Astrocyte (in vitro differentiated cells and primary cell): ENCODE results near the gene PLPPR5. TPM values are rescaled to one million over a fixed set of nuclear protein-coding genes. Genes with fewer than 3 reads are reported as not detected.

ENCODE experiments used
- DNase-seq: peaks from one replicate; pipeline ENCODE4 v3.0.0-alpha.2; 2010; ENCODE audit warnings: low read depth
- FAIRE-seq: peaks from 2 replicates; lab custom pipeline; 2011; peaks lifted over from hg19 to GRCh38; lab: Jason Lieb, UNC
- H2AFZ ChIP-seq: 2 replicates; pipeline ENCODE4 v1.6.0; 2012; ENCODE audit warnings: low read depth, low read length, inconsistent platforms
- H3K27ac ChIP-seq: 2 replicates; pipeline ENCODE4 v1.5.1; 2011; ENCODE audit warnings: low read depth, low read length, inconsistent platforms
- H3K27me3 ChIP-seq: 2 replicates; pipeline ENCODE4 v1.6.0; 2011; ENCODE audit warnings: low read length, inconsistent platforms; ENCODE audit not compliant: insufficient read depth
- H3K36me3 ChIP-seq: 2 replicates; pipeline ENCODE4 v1.5.1; 2011; ENCODE audit warnings: low read length, inconsistent platforms; ENCODE audit not compliant: insufficient read depth
- H3K4me1 ChIP-seq: 2 replicates; pipeline ENCODE4 v1.5.1; 2011; ENCODE audit warnings: low read length, inconsistent platforms; ENCODE audit not compliant: insufficient read depth
- H3K4me2 ChIP-seq: 2 replicates; pipeline ENCODE4 v1.6.0; 2012; ENCODE audit warnings: low read length, inconsistent platforms
- H3K4me3 ChIP-seq: 2 replicates; pipeline ENCODE4 v1.5.1; 2011; ENCODE audit warnings: low read depth, mild to moderate bottlenecking, low read length, inconsistent platforms; ENCODE audit not compliant: insufficient read depth
- H3K79me2 ChIP-seq: 2 replicates; pipeline ENCODE4 v1.6.0; 2012; ENCODE audit warnings: mild to moderate bottlenecking, low read length, inconsistent platforms; ENCODE audit not compliant: insufficient read depth
- H3K9ac ChIP-seq: 2 replicates; pipeline ENCODE4 v1.6.0; 2012; ENCODE audit warnings: mild to moderate bottlenecking, low read length, inconsistent platforms
- H3K9me3 ChIP-seq: 2 replicates; pipeline ENCODE4 v1.5.1; 2012; ENCODE audit warnings: low read depth, mild to moderate bottlenecking, low read length, inconsistent platforms; ENCODE audit not compliant: insufficient read depth
- H4K20me1 ChIP-seq: 2 replicates; pipeline ENCODE4 v1.6.0; 2012; ENCODE audit warnings: low read length, inconsistent platforms; ENCODE audit not compliant: insufficient read depth
- H3K27ac Mint-ChIP-seq: one replicate; pipeline ENCODE4 v1.8.0; 2021; ENCODE audit warnings: mild to moderate bottlenecking, mixed read lengths; ENCODE audit not compliant: unreplicated experiment
- H3K27me3 Mint-ChIP-seq: one replicate; pipeline ENCODE4 v1.8.0; 2021; ENCODE audit warnings: low read depth, mixed read lengths; ENCODE audit not compliant: unreplicated experiment
- H3K36me3 Mint-ChIP-seq: one replicate; pipeline ENCODE4 v1.8.0; 2021; ENCODE audit warnings: low read depth, mixed read lengths; ENCODE audit not compliant: unreplicated experiment
- H3K4me1 Mint-ChIP-seq: one replicate; pipeline ENCODE4 v1.8.0; 2021; ENCODE audit warnings: low read depth, mixed read lengths; ENCODE audit not compliant: unreplicated experiment
- H3K4me3 Mint-ChIP-seq: one replicate; pipeline ENCODE4 v1.8.0; 2021; ENCODE audit warnings: mild to moderate bottlenecking, moderate library complexity, mixed read lengths; ENCODE audit not compliant: unreplicated experiment
- H3K9me3 Mint-ChIP-seq: one replicate; pipeline ENCODE4 v1.8.0; 2021; ENCODE audit warnings: mild to moderate bottlenecking, mixed read lengths; ENCODE audit not compliant: unreplicated experiment
- EZH2 ChIP-seq: IDR thresholded peaks from 2 replicates; pipeline ENCODE4 v1.6.1; 2012; ENCODE audit warnings: mild to moderate bottlenecking, low read length, inconsistent platforms; ENCODE audit not compliant: insufficient read depth
- total RNA-seq: library from RNA; stranded (reverse); gene quantifications from 2 replicates; pipeline ENCODE4 v1.2.1, GENCODE V29; 2021
- TF ChIP-seq, protein P1 (sequence below): IDR thresholded peaks from 2 replicates; pipeline ENCODE4 v1.5.1; 2011; ENCODE audit warnings: low read depth, mild to moderate bottlenecking, inconsistent platforms, low read length, moderate library complexity; ENCODE audit not compliant: insufficient read depth

The PLPPR5 gene
- total RNA-seq, 1 donor from 2014 or later = 0.09 TPM

DNA sequence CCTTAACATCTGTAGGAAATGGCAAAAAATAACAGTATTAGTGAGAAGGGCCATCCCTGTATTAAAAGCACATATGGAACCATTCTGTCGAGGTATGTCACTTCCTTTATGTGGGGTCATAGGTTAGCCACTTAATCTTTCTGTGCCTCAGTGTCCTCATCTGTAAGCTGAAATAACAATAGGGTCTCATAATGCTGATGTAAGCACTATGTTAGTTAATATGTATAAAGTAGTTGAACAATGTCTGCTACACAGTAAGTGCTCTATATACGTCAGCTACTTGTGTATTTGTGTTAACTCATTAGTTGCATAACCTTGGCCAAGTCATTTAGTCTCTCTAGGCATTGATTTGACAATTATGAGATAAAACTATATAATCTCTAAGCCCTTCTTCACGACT lies 11.8 kb downstream of the PLPPR5 start:
- no peaks in the 10 kb centered on the region for H3K36me3 ChIP-seq
- peaks cover 8% of the 10 kb centered on the region for H3K4me1 ChIP-seq
- no peak for DNase-seq
- no peak overlapping the region for H2AFZ ChIP-seq
- H3K4me3 ChIP-seq = no peak overlapping the region
- H3K9ac ChIP-seq = no peak overlapping the region
- H3K4me1 Mint-ChIP-seq = peaks cover 16% of the 10 kb centered on the region
- TF ChIP-seq EZH2 = no peak
- TF ChIP-seq, protein P1, sequence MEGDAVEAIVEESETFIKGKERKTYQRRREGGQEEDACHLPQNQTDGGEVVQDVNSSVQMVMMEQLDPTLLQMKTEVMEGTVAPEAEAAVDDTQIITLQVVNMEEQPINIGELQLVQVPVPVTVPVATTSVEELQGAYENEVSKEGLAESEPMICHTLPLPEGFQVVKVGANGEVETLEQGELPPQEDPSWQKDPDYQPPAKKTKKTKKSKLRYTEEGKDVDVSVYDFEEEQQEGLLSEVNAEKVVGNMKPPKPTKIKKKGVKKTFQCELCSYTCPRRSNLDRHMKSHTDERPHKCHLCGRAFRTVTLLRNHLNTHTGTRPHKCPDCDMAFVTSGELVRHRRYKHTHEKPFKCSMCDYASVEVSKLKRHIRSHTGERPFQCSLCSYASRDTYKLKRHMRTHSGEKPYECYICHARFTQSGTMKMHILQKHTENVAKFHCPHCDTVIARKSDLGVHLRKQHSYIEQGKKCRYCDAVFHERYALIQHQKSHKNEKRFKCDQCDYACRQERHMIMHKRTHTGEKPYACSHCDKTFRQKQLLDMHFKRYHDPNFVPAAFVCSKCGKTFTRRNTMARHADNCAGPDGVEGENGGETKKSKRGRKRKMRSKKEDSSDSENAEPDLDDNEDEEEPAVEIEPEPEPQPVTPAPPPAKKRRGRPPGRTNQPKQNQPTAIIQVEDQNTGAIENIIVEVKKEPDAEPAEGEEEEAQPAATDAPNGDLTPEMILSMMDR = no peak
- H3K9me3 ChIP-seq = no peaks in the 10 kb centered on the region
- H3K27me3 ChIP-seq = no peaks in the 10 kb centered on the region
- no peaks in the 10 kb centered on the region for H3K36me3 Mint-ChIP-seq
- H3K4me3 Mint-ChIP-seq = no peak overlapping the region
- H3K27me3 Mint-ChIP-seq = peaks cover 2% of the 10 kb centered on the region
- H3K27ac ChIP-seq = no peak overlapping the region
- no peak overlapping the region for H3K4me2 ChIP-seq
- H3K27ac Mint-ChIP-seq = no peak overlapping the region
- H4K20me1 ChIP-seq = no peaks in the 10 kb centered on the region
- peaks cover 1% of the 10 kb centered on the region for H3K9me3 Mint-ChIP-seq
- FAIRE-seq = no peak
- no peaks in the 10 kb centered on the region for H3K79me2 ChIP-seq

DNA sequence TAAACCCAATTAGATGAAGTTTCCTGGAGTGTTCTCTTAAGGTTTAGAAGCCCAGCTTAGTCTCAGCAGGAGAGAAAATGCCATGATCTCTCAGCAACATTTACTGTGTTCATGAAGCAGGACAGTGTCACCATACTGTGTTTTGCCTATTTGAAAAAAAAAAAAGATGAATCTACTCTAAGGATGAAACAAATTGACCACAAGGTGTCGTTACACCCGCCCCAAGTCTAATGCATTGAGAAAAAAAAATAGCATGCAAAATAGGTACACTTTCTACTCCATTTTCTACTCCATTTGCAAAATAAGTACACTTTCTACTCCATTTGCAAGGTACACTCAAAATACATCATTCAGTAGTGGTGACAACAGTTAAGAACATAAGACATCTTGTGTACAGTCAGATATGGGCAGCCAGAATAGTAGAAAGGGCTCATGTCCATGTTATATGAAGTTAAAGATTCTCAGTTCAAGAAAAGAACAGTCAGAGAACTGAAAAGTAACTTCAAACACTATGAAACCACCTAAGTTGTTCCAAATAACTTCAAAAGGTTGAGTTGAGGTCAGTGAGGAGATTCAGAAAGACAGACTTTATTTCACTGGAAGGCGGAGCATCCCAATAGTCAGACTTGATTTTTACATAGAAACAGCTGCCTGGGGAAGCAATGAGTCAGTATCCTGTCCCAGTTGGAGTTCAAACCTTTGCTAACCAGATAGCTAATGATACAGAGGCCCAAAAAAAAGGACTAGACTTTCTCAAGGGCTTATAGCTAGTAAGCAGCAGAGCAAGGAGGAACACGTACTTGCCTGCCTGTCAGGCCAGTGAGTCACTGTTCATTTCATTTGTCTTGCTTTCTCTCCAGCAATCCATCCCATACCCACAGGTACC lies 13.3 kb downstream of the PLPPR5 start:
- Histone ChIP-seq H4K20me1 (no peaks in the 10 kb centered on the region), H3K27me3 (no peaks in the 10 kb centered on the region), H3K4me1 (peaks cover 8% of the 10 kb centered on the region), H3K9ac (peak overlapping the region; percentile 2), H3K4me2 (peak overlapping the region; percentile 54), H3K9me3 (no peaks in the 10 kb centered on the region), H3K36me3 (no peaks in the 10 kb centered on the region), H3K79me2 (no peaks in the 10 kb centered on the region), H2AFZ (no peak overlapping the region), H3K27ac (peak overlapping the region; percentile 63), H3K4me3 (no peak overlapping the region)
- peak; percentile 76 for FAIRE-seq
- TF ChIP-seq, protein P1 = peak; percentile 42
- TF ChIP-seq EZH2 = no peak
- no peaks in the 10 kb centered on the region for H3K9me3 Mint-ChIP-seq
- H3K27me3 Mint-ChIP-seq = no peaks in the 10 kb centered on the region
- no peaks in the 10 kb centered on the region for H3K36me3 Mint-ChIP-seq
- peak; percentile 95 for DNase-seq
- no peak overlapping the region for H3K4me3 Mint-ChIP-seq
- peak overlapping the region; percentile 60 for H3K27ac Mint-ChIP-seq
- peaks cover 16% of the 10 kb centered on the region for H3K4me1 Mint-ChIP-seq

DNA sequence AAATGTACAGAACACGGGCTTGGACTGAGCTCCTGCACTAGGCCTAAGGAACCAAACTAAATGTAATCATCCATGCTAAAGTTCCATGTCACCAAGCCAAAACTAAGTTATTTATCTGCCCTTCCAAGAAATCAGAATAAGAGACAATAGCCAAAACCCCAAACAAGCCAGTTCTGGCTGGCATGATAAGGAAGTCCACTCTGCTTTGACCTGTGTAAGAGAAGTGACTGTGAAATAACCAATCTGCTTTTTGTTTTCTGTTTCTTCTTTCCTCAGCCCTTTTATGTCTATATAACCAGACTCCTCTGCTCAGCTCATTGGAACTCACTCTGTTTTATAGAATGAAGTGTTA lies 15.1 kb downstream of the PLPPR5 start:
- Mint-ChIP-seq H3K4me1 (peaks cover 16% of the 10 kb centered on the region), H3K27ac (no peak overlapping the region), H3K9me3 (no peaks in the 10 kb centered on the region), H3K36me3 (no peaks in the 10 kb centered on the region), H3K27me3 (no peaks in the 10 kb centered on the region), H3K4me3 (no peak overlapping the region)
- Histone ChIP-seq H4K20me1 (no peaks in the 10 kb centered on the region), H2AFZ (peak overlapping the region; percentile 7), H3K9ac (no peak overlapping the region), H3K79me2 (no peaks in the 10 kb centered on the region), H3K4me3 (no peak overlapping the region), H3K27me3 (no peaks in the 10 kb centered on the region), H3K9me3 (no peaks in the 10 kb centered on the region), H3K4me2 (no peak overlapping the region), H3K4me1 (peaks cover 8% of the 10 kb centered on the region), H3K27ac (no peak overlapping the region), H3K36me3 (no peaks in the 10 kb centered on the region)
- no peak for FAIRE-seq
- DNase-seq = peak; percentile 3
- no peak for TF ChIP-seq EZH2
- TF ChIP-seq, protein P1 = no peak
